OCI-LY7 (cell line): ENCODE data around the gene CHST3. TPM values are rescaled to one million over a fixed set of nuclear protein-coding genes. Genes with fewer than 3 reads are reported as not detected.

Experiments used
- BruUV-seq: library from RNA; stranded (reverse); fragments of 400-500 nt; replicated peaks from 2 replicates; lab custom pipeline; 2021; lab: Mats Ljungman, UMichigan
- CTCF ChIA-PET: fragments of 300-600 bp; sonication (Branson Sonifier 250); formaldehyde crosslinking; loops from one replicate; lab custom pipeline; 2022; ENCODE audit warnings: antibody characterized with exemption; ENCODE audit not compliant: unreplicated experiment; lab: Charles Lee
- POLR2A ChIA-PET: fragments of 300-600 bp; sonication (Branson Sonifier 250); formaldehyde crosslinking; loops from one replicate; lab custom pipeline; 2022; ENCODE audit warnings: antibody characterized with exemption; lab: Charles Lee
- DNase-seq: peaks from one replicate; pipeline ENCODE4 v3.0.0-alpha.2; 2015; ENCODE audit warnings: low spot score
- H2AFZ ChIP-seq: fragments of 200-600 bp; sonication (generic), shearing (Covaris generic); 2 replicates; pipeline ENCODE4 v1.6.1; 2014; ENCODE audit warnings: mild to moderate bottlenecking, antibody characterized with exemption, low read length, moderate library complexity
- H3K27ac ChIP-seq: fragments of 200-600 bp; sonication (generic); 2 replicates; pipeline ENCODE4 v1.5.1; 2014; ENCODE audit warnings: mixed run types, low read depth, mild to moderate bottlenecking, moderate library complexity, low read length, inconsistent platforms; ENCODE audit not compliant: poor library complexity, severe bottlenecking
- H3K36me3 ChIP-seq: fragments of 200-600 bp; sonication (generic); 2 replicates; pipeline ENCODE4 v1.6.1; 2014; ENCODE audit warnings: mild to moderate bottlenecking, antibody characterized with exemption, low read length, moderate library complexity, mixed read lengths; ENCODE audit not compliant: insufficient read depth
- H3K4me1 ChIP-seq: fragments of 200-600 bp; sonication (generic); 2 replicates; pipeline ENCODE4 v1.5.1; 2014; ENCODE audit warnings: mild to moderate bottlenecking, low read length; ENCODE audit not compliant: insufficient read depth, poor library complexity, severe bottlenecking
- H3K4me2 ChIP-seq: fragments of 200-600 bp; sonication (generic); 2 replicates; pipeline ENCODE4 v1.6.1; 2014; ENCODE audit warnings: mild to moderate bottlenecking, low read length
- H3K4me3 ChIP-seq: fragments of 200-600 bp; sonication (generic); 2 replicates; pipeline ENCODE4 v1.5.1; 2014; ENCODE audit warnings: mild to moderate bottlenecking, low read depth, low read length; ENCODE audit not compliant: poor library complexity, severe bottlenecking
- H3K79me2 ChIP-seq: fragments of 200-600 bp; sonication (generic); 2 replicates; pipeline ENCODE4 v1.6.1; 2016; ENCODE audit warnings: low read depth, mild to moderate bottlenecking, low read length, moderate library complexity, mixed read lengths; ENCODE audit not compliant: insufficient read depth
- H3K9me2 ChIP-seq: fragments of 200-600 bp; sonication (generic); 2 replicates; pipeline ENCODE4 v1.6.1; 2016; ENCODE audit warnings: mild to moderate bottlenecking, low read length, mixed read lengths; ENCODE audit not compliant: insufficient read depth
- H3K9me3 ChIP-seq: fragments of 200-600 bp; sonication (generic); 2 replicates; pipeline ENCODE4 v1.6.1; 2014; ENCODE audit warnings: mild to moderate bottlenecking, mixed run types, low read length, mixed read lengths
- H4K20me1 ChIP-seq: fragments of 200-600 bp; sonication (generic); 2 replicates; pipeline ENCODE4 v1.6.1; 2014; ENCODE audit warnings: mild to moderate bottlenecking, antibody characterized with exemption, low read length, moderate library complexity, mixed read lengths; ENCODE audit not compliant: insufficient read depth
- EZH2phosphoT487 ChIP-seq: fragments of 200-600 bp; sonication (generic); IDR thresholded peaks from 2 replicates; pipeline ENCODE4 v1.6.1; 2018; ENCODE audit warnings: low read depth, borderline replicate concordance, mild to moderate bottlenecking, mixed run types, antibody characterized with exemption, low read length, moderate library complexity, mixed read lengths
- intact Hi-C: fragments of 100-400 bp; cut with micrococcal nuclease; formaldehyde crosslinking; loops from one replicate; pipeline ENCODE4 v1.10.0; 2022; ENCODE audit not compliant: unreplicated experiment
- total RNA-seq, 2 experiments: library from RNA; depleted of rRNA in 1 of 2; stranded (reverse); fragments of >200 nt in 1 of 2; shearing (Covaris generic) in 1 of 2; gene quantifications; 2 replicates each; pipeline ENCODE4 v1.2.3, GENCODE V29; 2014 to 2022
- TF ChIP-seq, protein P1 (sequence below): fragments of 200-600 bp; sonication (generic); conservative IDR thresholded peaks from 2 replicates; pipeline ENCODE4 v1.5.1; 2014; ENCODE audit warnings: mild to moderate bottlenecking, antibody characterized with exemption, low read length, moderate library complexity, mixed read lengths

Gene CHST3
- total RNA-seq, 2 experiments from 2014 or later = not detected

DNA sequence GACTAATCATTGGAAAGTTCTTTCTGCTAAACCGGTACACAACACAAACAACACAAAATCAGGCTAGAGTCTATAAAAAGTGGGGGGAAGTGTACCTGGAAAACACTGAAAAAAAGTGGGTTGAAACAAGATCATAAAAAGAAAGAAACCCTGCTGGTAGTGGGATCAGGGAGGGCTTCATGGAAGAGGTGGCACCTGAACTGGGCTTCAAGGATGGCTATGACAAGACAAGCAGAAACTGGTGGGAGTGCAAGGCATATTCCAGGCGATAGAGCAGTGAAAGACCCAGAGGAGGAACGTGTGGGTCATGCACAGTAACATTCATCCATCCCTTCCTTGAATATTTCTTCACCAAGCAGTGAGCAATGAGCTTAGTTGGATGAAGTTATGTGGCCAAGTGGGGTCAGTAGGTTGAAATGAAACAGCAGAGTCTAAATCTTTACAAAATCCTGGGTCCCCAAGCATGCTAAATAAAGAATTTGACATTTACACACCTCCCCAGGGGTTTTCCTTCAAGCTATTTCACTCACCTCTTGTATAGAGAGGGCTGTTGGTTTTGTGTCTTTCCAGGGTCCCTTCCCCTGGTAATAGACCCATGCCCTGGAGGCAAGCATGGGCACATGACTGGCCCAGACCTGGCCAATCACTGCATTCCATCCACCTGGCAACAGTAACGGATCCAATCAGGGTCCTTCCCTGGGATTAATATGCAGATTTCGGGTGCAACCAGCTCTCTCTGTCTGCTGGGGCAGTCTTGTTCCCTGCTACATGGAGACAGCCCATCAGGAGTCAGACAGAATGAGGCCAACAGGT lies 86.0 kb downstream of the CHST3 start:
- Histone ChIP-seq H3K36me3 (no peaks in the 10 kb centered on the region), H3K4me1 (no peaks in the 10 kb centered on the region), H3K9me2 (no peaks in the 10 kb centered on the region), H3K79me2 (no peaks in the 10 kb centered on the region), H3K4me2 (no peak overlapping the region), H3K27ac (no peak overlapping the region), H2AFZ (no peak overlapping the region), H3K9me3 (no peaks in the 10 kb centered on the region), H3K4me3 (no peak overlapping the region), H4K20me1 (no peaks in the 10 kb centered on the region)
- peak; percentile 13 for DNase-seq
- BruUV-seq = no TSS peak
- TF ChIP-seq EZH2phosphoT487 = no peak
- TF ChIP-seq, protein P1, sequence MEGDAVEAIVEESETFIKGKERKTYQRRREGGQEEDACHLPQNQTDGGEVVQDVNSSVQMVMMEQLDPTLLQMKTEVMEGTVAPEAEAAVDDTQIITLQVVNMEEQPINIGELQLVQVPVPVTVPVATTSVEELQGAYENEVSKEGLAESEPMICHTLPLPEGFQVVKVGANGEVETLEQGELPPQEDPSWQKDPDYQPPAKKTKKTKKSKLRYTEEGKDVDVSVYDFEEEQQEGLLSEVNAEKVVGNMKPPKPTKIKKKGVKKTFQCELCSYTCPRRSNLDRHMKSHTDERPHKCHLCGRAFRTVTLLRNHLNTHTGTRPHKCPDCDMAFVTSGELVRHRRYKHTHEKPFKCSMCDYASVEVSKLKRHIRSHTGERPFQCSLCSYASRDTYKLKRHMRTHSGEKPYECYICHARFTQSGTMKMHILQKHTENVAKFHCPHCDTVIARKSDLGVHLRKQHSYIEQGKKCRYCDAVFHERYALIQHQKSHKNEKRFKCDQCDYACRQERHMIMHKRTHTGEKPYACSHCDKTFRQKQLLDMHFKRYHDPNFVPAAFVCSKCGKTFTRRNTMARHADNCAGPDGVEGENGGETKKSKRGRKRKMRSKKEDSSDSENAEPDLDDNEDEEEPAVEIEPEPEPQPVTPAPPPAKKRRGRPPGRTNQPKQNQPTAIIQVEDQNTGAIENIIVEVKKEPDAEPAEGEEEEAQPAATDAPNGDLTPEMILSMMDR = no peak
- POLR2A ChIA-PET = interaction anchor here (1.4 kb wide), 1 partner anchor 12 kb away, joined by 3 read pairs; no protein-coding TSS in a partner anchor
- intact Hi-C loops = no loop called here
- CTCF ChIA-PET = interaction anchor here (0.6 kb wide), 1 partner anchor 19 kb away, joined by 3 read pairs; no protein-coding TSS in a partner anchor

DNA sequence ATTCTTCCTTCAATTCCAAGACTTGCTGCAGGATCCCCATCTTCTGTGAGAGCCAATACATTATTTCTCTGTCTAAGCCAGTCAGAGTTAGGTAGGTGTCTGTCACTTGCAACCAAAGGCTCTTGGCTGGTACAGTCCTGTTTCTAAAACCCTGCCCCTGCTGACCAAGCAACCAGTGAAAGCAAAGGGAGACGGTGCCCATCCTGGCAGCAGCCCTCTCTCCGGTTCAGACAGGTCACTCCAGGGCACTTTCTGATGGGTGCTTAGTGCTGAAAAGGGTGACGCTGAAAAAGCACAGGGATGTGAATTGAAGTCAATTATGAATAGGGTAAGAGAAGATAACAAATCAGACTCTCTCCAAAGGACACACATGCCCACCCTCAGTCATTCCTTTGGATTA lies 86.7 kb downstream of the CHST3 start:
- H4K20me1 ChIP-seq = no peaks in the 10 kb centered on the region
- TF ChIP-seq, protein P1 = no peak
- TF ChIP-seq EZH2phosphoT487 = no peak
- H3K27ac ChIP-seq = no peak overlapping the region
- H3K9me2 ChIP-seq = no peaks in the 10 kb centered on the region
- no peak overlapping the region for H3K4me3 ChIP-seq
- no peak overlapping the region for H3K4me2 ChIP-seq
- BruUV-seq = no TSS peak
- ChIA-PET CTCF (no interaction called here), POLR2A (interaction anchor here (0.7 to 1.4 kb wide), 2 partner anchors 13 to 304 kb away, joined by 3 read pairs; partner anchors contain the start of gene DNAJB12)
- H3K79me2 ChIP-seq = no peaks in the 10 kb centered on the region
- H3K4me1 ChIP-seq = no peaks in the 10 kb centered on the region
- DNase-seq = no peak
- no peaks in the 10 kb centered on the region for H3K9me3 ChIP-seq
- intact Hi-C loops = no loop called here
- no peak overlapping the region for H2AFZ ChIP-seq
- H3K36me3 ChIP-seq = no peaks in the 10 kb centered on the region

DNA sequence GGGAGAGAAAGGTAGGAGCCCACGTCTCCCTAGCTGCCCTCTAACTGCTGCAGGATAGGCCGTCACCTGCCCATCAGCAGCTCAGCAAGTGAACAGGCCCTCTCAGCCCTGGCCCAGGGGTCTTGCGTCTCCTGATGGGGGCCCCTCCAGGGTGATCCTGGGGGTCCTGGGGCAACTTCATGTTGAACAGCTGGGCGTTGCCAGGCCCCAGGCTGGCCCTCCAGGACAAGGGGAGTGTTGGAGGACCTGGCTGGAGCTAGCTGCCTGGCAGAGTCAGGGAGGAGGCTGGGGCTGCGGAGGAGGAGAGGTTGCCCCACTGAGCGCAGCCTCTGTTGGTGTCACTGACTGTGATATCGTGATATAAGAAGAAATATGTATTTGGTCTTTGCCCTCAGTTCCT lies 89.5 kb downstream of the CHST3 start:
- POLR2A ChIA-PET = no interaction called here
- no peaks in the 10 kb centered on the region for H3K36me3 ChIP-seq

More for the DNA sequence above, 89.5 kb downstream of the CHST3 start:
- Histone ChIP-seq H3K4me2 (no peak overlapping the region), H3K79me2 (no peaks in the 10 kb centered on the region), H3K9me3 (no peaks in the 10 kb centered on the region), H2AFZ (no peak overlapping the region), H3K9me2 (no peaks in the 10 kb centered on the region), H4K20me1 (no peaks in the 10 kb centered on the region), H3K4me1 (no peaks in the 10 kb centered on the region), H3K27ac (no peak overlapping the region), H3K4me3 (no peak overlapping the region)
- no TSS peak for BruUV-seq
- CTCF ChIA-PET = no interaction called here
- DNase-seq = no peak
- TF ChIP-seq, protein P1 = no peak
- TF ChIP-seq EZH2phosphoT487 = no peak
- intact Hi-C loops = no loop called here
